HepG2 (cell line): Measurements from ENCODE around the gene PRR15L. TPM values are rescaled to one million over a fixed set of nuclear protein-coding genes. Genes with fewer than 3 reads are reported as not detected.

ENCODE experiments used
- ETV6 ChIP-seq: sonication (generic); formaldehyde crosslinking; conservative IDR thresholded peaks from 2 replicates; pipeline ENCODE4 v1.4.0; 2020; ENCODE audit warnings: missing genetic modification reagents
- GATA4 ChIP-seq: sonication (generic); IDR thresholded peaks from 2 replicates; pipeline ENCODE4 v1.6.1; 2016; ENCODE audit warnings: antibody characterized with exemption, low read depth, borderline replicate concordance
- HINFP ChIP-seq: sonication (generic); formaldehyde crosslinking; IDR thresholded peaks from 2 replicates; pipeline ENCODE4 v1.4.0; 2020; ENCODE audit warnings: low read depth, mild to moderate bottlenecking, missing genetic modification reagents
- KDM4B ChIP-seq: sonication (generic); formaldehyde crosslinking; IDR thresholded peaks from 2 replicates; pipeline ENCODE4 v1.4.0; 2020; ENCODE audit warnings: missing genetic modification reagents
- KLF9 ChIP-seq: IDR thresholded peaks from 2 replicates; pipeline ENCODE4 v1.6.1; 2016; ENCODE audit warnings: low read depth
- NCOA1 ChIP-seq: sonication (generic); formaldehyde crosslinking; IDR thresholded peaks from 2 replicates; pipeline ENCODE4 v1.9.0; 2021; ENCODE audit warnings: missing genetic modification reagents
- NFAT5 ChIP-seq: sonication (generic); formaldehyde crosslinking; IDR thresholded peaks from 2 replicates; pipeline ENCODE4 v1.4.0; 2020; ENCODE audit warnings: missing genetic modification reagents
- SIX4 ChIP-seq: sonication (generic); formaldehyde crosslinking; IDR thresholded peaks from 2 replicates; pipeline ENCODE4 v1.4.0; 2020; ENCODE audit warnings: missing genetic modification reagents
- SOX13 ChIP-seq, 3 experiments: fragments of 450-650 bp in 1 of 3; sonication (generic) in 1 of 3; formaldehyde crosslinking in 1 of 3; IDR thresholded peaks in 2 of 3; conservative IDR thresholded peaks in 1 of 3; 2 replicates each; pipeline versions ENCODE4 v1.5.0 to v1.6.1; 2016 to 2020; ENCODE audit warnings: antibody characterized with exemption in 1 of 3, mild to moderate bottlenecking in 1 of 3, missing compliant biosample characterization in 1 of 3, missing genetic modification reagents in 1 of 3, moderate library complexity in 1 of 3
- THAP8 ChIP-seq: sonication (generic); formaldehyde crosslinking; IDR thresholded peaks from 2 replicates; pipeline ENCODE4 v1.5.1; 2020; ENCODE audit warnings: missing genetic modification reagents, mild to moderate bottlenecking, borderline replicate concordance
- ZNF512B ChIP-seq: sonication (generic); formaldehyde crosslinking; IDR thresholded peaks from 2 replicates; pipeline ENCODE4 v1.5.1; 2020; ENCODE audit warnings: missing genetic modification reagents, mild to moderate bottlenecking, borderline replicate concordance
- polyA plus RNA-seq, 8 experiments: library from polyadenylated mRNA; depleted of rRNA in 3 of 8; stranded (reverse) in 7 of 8; unstranded in 1 of 8; fragments of >200 nt; fragmentation: Illumina TruSeq in 4 of 8; extraction: Trizol in 4 of 8; gene quantifications; 2 replicates each; pipeline versions ENCODE4 v1.2.1 to v1.2.3, GENCODE V29; 2011 to 2016; ENCODE audit warnings: low read depth in 4 of 8, missing spikeins in 1 of 8, mixed read lengths in 1 of 8; ENCODE audit not compliant: insufficient read depth in 1 of 8
- total RNA-seq, 5 experiments: library from RNA; depleted of rRNA; stranded (reverse); fragments of >200 nt; fragmentation: Illumina TruSeq; extraction: Trizol; gene quantifications; 2 replicates each; pipeline ENCODE4 v1.2.3, GENCODE V29; 2016; ENCODE audit warnings: low read depth in 1 of 5

PRR15L gene
- total and polyA plus RNA-seq, 2 of the 13 experiments (the other 11 are each of a cell fraction or from before 2014, with no cell fraction given) = 0.44 to 2.0 TPM

GRCh38 chr17:47970725-47971499 is 13.2 kb upstream of the PRR15L start, which contains the start of gene CDK5RAP3 (continued):
- TF ChIP-seq NFAT5 (CRISPR knock-in tag) (peak; percentile 79), HINFP (CRISPR knock-in tag) (peak; percentile 16; the same call in 1 of the 2 replicates), NCOA1 (CRISPR knock-in tag) (peak; percentile 94; the same call in 1 of the 2 replicates), SOX13 (IDR thresholded peaks at IDR 0.05) (no peak), SOX13 (CRISPR knock-in tag; conservative IDR thresholded peaks at IDR 0.05 in 1 of 2, IDR thresholded peaks at IDR 0.05 in 1 of 2) (peak in 1 of 2 experiments; percentile 40; a peak in 2 of 4 replicates), GATA4 (no peak), ZNF512B (peak; percentile 35; the same call in 1 of the 2 replicates), SIX4 (CRISPR knock-in tag) (peak; percentile 23; the same call in 1 of the 2 replicates), ETV6 (peak; percentile 89), KDM4B (CRISPR knock-in tag) (peak; percentile 82; the same call in 1 of the 2 replicates), THAP8 (peak; percentile 98), KLF9 (CRISPR knock-in tag) (peak; percentile 92; the same call in 1 of the 2 replicates)
